HG03064 (cell line): Measurements from ENCODE around the gene NRAP.

Experiments used
- ATAC-seq: cut with Tn5 transposase; IDR thresholded peaks from one replicate; pipeline ENCODE4 v1.9.1; 2021; ENCODE audit warnings: low read depth; ENCODE audit not compliant: unreplicated experiment

NRAP gene

DNA sequence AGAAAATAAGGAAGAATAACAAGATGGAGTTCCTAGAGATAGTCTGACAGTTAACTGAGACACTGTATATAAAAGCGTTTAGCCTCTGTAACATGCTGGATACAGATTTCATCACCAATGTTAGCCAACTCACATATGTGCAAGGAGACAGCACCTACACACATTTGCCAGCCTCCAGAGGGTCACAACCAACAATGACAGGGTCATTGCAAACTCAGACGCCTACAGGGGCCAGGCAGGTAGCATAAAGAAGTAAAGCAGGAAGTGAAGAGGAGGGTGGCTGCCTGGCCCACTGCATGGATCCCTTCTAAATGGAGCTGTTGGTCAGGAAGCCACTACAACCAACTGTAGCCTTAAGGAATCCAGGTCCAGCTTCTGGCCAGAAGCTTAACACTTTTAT, 50.4 kb downstream of the NRAP start:
- ATAC-seq: no peak

DNA sequence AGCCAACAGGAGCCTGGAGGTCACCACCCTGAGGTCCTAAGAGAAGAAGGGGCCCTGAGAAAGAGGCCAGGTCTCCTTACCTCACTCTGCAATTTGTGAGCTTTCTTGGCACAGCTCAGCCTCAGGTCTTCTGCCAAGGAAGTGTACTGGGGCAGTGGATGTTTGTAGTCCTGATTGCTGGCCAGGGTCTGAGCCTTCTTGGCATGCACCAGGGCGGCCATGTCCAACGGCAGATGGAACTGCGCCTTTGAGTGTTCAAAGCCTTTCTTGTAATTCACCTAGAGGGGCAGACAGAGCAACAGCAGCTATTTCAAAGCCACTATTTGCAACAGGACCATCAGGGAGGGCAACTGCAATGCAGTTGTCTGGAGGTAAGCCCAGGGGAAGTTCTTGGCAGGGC, 51.7 kb downstream of the NRAP start:
- ATAC-seq: no peak

DNA sequence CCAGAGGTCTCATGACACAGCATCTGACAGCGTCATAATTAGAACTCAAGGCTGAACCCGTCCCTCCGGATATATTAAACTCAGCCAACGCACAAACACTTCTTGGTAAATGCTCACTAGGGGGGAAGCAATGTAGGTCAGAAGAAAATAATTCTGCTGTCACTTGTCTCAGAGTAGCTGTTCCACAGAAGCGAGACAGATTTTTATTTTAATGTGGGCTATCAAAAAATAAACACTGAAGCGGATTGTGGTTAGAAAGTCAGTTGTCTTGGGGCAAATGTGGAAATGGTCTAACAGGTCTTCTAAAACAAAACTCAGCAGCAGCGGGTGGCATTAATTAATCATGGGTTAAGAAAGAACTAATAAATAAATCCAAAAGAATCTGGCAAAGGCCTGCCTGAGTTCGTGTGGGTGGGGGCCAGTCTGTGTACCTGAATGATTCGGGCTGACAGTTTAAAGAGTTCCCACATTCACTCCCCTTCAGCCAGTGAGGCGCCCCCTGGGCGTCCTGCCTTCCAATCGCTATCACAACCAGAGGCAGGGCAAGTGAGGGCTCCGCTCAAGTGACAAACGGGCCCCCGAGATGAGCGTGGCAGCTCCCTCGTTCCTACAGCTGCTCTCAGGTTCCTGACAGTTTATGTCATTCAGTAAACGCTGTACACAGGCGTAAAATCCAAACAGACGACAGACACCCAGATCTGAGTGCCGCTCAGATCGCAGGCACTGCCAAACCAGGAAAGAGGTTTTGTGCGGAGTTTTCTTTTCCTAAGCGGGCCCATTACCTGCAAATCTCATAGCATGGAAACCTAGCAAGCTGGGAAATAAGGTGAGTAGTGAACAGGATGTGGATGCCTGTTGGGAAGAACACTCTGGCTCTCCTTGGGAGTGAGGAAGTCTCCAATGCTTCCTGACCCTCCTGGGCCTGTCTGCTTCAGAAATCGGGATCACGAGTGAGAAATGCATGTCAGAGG, 52.9 kb downstream of the NRAP start:
- no peak for ATAC-seq

DNA sequence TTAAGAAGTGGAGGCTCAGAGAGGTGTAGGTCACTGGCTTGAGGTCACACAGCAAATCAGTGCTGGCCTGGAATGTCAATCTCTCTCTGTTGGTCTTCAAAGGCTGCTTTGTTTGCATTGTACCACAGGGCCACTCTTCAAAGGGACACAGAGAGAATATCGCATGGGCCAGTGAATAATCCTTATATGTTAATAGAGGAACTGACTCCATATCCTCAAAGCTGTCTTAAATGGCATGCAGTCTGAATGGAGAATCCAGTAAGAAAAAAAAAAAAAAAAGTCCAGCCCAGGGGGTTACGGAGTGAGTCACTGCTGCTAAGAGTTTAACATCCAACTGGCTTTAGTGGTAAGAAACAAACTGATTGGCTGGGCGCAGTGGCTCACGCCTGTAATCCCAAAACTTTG, 54.1 kb downstream of the NRAP start:
- ATAC-seq: no peak

DNA sequence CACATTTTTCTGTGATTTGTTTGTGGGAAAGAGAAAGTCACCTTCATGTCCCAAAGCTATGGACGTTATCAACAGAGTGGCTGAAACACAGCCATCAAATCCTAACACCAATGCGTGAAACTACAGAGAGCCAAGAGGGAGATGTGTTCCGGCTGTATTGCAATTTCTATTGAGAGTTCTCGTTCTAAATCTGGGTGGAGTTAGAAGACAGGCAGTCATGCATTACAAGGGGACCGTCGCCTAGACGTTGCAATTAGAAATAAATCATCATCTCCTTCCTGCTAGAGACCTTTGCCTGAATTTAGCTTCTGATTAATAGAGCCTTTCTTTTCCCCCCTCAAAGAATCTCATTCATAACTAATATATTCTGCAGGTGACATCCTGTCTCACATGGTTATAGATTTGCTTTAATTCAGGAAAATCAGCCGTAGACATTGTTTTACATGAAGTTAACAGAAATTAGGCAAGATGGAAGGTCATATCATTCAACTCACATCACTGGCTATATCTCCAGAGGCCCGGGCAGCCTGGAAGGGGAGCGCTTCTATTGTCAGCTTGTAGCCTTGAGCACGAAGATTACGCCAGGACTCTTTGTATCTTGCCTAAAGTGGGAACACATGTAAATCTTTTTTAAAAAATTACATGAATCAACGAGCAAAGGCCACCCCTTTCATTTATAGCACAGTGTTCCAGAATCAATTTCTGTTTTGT, 58.4 kb downstream of the NRAP start:
- ATAC-seq: no peak

DNA sequence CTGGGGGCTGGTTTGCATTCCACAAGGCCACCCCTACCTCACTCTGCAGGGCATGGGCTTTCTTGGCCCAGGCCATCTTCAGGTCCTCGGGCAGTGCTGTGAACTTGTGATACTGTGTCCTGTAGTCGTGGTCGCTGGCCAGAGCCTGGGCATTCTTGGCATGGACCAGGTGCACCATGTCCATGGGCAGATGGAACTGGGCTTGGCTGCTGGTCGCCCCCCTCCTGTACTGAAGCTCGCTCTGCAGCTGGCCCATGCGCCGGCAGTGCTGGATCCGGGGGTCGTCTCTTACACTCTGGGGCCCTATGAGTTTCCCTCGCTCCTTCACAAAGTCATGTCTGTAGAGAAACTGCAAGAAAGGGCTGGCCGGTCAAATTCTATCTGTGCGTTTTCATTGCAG, 59.3 kb downstream of the NRAP start:
- ATAC-seq: no peak

DNA sequence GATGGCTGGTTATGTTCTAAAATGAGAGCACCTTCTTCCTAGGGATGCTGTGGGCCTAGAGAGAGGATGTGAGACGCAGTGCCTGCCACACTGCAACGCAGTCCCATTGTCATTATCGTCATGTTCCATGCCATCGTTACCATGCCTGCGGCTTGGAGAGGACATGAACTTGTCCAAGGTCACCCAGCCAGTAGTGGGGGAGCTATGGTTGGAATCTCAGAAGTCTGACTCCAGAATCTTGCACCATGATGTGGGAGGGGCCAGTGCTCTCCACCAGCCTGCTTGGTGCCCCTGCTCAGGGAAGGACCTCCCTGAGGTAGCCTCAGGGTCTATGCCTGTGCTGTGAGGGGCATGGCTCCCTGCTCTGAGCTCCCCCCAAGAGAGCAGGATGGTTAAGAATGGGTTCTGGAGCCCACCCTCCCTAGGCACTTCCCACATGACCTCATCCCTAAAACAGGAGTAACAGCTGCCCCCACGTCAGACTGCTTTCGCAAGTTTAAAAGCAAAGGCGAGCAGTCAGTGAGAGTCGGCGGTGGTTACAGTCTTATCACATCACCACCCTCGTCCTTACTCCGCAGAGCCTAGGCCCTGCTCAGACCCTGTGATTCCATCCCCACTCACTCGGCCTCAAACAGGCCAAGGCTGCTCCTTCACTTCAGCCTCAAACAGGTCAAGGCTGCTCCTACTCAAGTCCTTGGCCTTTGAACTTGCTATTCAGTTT, 60.6 kb downstream of the NRAP start:
- no peak for ATAC-seq

DNA sequence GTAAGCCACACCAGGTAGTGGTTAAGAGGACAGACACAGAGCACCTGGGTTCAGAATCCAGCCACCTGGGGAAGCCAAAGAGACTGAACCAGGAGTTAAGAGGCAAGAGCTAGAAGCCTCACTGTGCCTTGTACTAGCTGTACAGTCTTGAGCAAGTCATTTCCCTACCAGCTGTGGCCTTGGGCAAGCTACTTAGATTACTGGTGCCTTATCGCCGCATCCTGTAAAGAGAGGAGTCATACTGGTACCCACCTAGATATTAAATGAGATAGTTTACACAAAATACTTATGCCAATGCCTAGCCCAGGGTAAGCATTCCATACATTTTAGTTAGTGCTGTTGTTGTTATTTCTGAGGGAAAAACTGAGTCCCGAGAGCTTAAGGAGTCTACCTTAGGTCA, 63.3 kb downstream of the NRAP start:
- ATAC-seq: no peak

DNA sequence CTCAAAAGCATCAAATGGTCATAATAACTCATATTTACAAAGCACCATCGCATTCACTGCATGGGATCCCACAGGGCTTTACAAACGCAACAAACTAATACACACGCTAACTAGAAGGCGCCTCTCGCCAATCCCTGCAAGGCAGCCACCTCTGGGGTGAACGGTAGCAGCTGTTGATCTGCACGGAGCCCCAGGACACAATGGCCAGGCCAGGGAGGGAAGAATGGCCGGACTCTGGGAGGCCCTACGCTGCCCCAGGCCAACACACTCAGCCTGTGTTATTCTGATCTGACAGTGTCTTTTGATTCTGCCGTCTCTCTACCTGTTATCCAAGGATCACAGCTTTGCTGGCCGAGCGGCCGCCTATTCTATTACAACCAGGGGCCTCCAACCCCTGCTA, 69.2 kb downstream of the NRAP start:
- no peak for ATAC-seq

DNA sequence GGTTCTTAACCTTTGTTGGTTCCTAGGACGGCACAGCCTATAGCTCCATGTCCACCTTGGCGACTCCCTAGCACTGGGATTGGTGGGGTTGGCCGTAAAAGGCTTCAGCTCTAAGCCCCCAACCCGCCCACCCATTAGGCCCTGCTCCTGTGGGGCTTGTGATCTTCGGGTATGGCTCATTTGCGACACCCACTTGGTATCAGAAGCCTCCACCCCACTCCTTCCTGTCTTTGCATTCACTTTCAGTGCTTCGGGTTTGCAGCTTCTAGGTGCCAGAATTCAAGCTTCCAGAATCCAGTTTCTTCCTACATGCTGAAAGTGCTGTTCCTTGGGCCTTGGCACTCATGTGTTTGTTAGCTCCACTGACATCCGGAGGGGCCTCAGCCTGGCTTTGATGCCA, 71.5 kb downstream of the NRAP start:
- no peak for ATAC-seq

DNA sequence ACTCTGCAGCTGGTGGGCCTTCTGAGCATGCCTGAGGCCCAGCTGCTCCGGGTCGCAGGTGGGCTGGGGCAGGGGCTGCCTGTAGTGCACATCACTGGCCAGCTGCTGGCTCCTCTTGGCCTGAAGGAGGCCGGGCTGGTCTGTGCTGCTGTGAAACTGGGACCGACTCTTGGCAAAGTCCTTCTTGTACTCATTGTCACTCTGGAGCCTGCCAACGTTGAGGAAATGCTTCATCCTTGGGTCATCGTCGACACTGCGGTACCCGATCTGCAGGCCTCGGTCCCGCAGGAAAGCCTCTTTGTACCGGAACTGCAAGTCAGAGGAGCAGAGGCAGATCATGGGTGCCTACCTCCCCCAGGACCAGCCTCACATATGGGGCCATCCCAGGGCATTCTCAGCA, 73.3 kb downstream of the NRAP start:
- ATAC-seq: no peak

DNA sequence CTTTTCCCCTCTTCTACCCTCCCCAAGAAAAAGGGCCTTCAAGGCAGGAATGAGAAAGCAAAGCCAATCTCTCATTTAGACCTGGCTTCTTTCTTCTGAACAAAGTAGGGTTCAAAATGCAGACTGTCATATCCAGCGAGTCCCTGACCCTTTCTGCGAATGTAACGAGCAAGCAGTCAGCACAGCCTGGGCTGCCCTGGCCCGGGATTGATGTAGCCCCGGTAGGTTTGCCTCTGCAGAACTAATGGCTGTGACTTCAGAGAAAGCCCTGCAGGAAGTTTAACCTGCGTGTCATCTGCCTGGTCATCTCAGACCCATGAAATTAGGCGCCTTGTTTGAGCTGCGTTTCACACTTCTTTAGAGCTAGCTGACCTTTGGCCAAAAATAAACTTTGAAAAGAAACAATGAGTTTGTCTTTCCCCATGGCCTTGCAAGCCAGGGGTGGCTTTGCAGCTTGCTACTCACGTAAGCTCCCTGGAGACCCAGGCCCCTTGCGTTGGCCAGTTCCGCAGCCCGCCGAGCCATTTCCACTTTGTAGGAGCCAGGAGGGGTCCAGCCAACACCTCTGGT, 74.6 kb downstream of the NRAP start:
- ATAC-seq: no peak

DNA sequence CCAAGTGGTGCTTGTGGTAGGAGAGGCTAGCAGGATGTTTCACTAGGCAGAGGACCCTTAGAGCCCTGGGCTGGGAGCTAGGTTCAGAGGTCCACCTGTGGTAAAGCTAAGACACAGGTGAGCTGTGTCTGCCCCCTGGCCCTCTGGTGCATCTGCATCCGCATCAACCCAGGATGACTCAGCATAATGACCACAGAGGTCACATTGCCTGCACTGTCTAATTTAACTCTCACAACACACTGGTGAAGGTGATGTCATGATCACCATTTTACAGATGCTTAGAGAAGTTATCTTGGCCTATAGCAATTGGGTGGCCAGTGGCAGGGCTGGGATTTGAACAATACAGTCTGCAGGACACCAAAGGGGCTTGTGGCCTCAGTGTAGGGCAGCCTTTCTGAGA, 77.9 kb downstream of the NRAP start:
- no peak for ATAC-seq

DNA sequence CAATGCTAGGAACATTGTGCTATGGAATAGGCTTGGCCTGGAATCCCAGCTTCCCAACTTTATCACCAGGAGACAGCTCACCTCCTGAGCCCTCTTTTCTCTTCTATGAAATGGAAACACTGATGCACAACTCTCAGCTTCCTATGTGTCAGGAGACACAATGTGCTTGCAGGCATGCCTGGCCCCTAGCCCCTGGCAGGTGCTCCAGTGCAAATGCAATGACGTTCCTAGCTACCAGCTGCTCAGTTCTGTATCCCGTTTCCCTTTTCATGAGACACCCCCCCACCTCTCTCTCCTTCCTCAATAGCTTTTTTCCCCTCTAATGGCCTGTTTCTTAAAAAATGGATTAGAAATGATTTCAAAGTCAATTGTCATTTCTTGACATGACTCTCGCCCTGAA, 80.3 kb downstream of the NRAP start:
- no peak for ATAC-seq

DNA sequence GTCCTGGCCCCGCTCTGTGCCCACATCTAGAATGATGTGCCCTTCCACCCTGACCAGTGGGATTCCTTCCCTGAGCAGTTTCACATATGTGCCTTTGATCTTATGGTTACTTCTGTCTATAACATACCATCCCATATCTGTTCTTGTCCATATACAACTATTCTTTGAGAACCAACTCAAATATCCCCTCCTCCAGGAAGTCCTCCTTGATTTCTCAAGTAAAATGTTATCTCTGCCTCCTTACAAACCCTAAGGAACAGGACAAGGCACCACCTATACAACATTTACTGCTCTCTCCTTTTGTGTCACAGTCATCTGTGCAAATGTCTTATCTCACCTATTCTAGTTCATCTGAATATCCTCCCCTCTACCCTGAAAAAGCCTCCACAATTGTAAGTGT, 82.7 kb downstream of the NRAP start:
- ATAC-seq: no peak

DNA sequence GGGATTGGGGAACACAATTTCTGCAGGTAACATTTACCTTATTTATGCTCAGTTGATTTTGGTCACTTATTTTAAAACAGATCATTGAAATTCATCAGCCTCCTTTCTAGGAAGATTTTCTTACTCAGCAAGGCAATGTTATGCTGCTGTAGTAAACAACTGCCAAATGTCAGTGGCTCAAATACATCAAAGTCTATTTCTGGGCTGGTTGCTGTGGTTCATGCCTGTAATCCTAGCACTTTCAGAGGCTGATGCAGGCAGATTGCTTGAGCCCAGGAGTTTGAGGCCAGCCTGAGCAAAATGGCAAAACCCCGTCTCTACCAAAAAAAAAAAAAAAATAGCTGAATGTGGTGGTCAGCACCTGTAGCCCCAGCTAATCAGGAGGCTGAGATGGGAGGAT, 85.1 kb downstream of the NRAP start:
- ATAC-seq: no peak

DNA sequence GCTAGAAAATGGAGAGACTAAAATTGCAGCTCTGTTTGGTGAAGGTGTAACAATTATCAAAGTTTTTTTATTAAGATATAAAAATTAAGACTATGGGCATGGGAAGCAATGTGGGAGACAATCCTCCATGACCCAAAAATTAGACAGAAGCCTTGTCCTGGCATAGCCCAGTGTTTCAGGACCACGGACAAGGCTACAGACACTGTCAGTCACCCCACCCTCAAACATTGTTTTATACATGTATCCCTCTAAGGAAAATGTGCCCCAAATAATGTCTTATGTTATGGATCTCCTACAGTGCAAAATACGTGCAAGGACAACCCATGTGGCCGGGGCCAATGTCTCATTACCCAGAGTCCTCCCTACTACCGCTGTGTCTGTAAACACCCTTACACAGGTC, 87.0 kb downstream of the NRAP start:
- ATAC-seq: no peak

DNA sequence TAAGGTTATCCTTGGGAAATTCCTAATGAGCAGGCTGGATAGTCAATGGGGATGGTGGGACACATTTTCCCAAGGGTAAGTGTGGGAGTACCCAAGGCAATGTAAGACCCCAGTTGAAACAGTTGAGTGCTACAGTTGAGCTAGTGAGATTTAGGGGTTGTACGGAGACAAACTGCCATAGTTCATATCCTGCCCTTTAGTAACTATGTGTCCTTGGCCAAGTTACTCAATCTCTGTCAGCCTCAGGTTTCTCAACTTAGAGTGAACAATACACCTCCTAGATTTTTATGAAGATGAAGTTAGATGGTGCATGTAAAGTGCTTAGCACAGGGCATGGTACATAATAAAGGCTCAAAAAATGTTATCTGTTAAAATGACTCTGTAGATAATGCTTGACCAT, 90.5 kb downstream of the NRAP start:
- no peak for ATAC-seq

DNA sequence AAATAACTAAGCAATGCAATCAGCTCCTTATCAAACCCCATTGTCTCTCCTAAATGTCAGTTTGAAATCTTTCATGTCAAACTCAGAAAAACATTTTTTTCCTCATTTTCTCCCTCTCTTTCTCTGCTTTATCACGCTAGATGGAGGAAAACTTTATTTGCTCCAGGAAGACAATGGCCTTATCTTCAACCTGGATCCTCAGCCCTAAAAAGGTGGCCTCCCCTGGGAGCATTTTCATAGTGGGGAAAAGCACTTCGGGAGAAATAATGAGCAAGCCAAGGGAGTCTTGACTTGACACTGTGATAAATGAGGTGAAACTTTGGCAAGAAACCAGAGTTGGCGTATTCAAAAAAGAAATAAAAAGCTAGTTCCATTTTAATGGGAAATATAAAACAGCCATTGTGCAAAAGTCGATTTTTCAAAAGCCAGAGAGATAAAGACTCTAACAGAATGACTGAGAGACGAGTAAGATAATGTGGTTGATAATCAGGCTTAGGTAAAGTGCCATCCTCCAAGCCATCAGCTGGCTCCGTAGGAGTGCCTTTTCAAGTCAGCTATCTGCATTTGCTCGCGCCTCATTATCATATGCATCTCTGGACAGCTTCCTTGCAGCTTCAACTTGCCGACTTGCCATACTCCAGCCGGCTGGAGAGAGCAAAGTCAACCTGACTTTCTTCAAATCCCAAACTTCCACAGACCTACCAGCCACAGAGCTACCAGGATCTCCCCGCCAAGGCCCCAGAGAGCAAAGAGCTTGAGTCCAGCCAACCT, 91.1 kb downstream of the NRAP start:
- no peak for ATAC-seq

DNA sequence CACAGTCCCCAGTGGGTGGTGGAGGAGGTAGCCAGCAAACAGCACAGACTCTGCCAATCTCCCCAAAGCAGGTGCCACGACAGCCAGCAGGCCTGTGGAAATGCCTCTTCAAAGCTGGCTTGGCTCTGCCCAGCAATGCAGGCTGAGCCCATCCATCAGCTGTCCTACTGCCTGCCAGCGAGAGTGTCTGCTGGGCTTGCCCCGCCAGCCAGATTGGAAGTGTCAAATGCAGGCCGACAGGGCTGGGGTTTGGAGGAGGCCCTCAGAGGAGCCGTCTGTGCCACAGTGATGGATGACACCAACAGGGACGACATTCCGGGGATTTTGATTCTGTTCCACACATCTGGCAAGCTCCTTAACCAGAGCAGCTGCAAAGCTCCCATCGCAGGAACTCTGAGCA, 94.3 kb downstream of the NRAP start:
- ATAC-seq: no peak
